ENCODE results near the gene SAP30BP. TPM values are rescaled to one million over a fixed set of nuclear protein-coding genes. Genes with fewer than 3 reads are reported as not detected.
"Not testable (repeated sequence)": the region's sequence is repeated elsewhere in the genome, so short reads cannot be mapped to it uniquely, and the experiment has no call there.

Gene SAP30BP
- total RNA-seq, 2 donors from 2014 or later: 47.2 to 59.6 TPM

DNA sequence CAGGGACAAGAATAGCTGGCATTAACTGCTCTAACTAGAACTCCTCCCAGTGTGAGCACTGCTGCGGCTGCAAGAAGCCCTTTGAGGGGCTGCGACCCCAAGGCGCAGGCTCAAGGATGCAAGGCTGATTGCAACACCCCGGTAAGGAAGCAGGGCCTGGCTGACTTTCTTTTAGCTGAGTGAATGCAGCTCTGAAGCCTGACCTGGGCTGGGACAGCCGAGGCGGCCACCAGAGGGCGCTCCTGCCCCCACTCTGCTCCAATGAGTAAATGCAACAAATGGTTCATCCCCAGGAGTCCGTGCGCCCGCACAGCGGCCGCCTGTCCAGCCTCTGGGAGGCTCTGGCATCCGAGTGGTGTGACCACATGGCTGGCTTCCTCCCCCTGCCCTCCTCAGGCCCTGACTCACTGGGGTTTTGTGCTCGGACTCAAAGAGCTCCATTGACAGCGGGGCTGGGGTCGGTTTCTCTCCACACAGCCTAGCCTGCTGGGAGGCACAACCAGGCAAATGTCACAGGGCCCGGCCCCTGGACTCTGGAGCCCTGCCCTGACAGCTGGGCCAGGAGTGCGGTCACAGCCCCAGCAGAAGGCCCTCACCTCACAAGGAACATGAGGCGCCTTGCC, 34.2 kb upstream of the SAP30BP start, which contains the start of gene SMIM5:
Gene SMIM5, plus strand, starts transcription at position 572 of the 623 bp plus-strand sequence. CDS start 6,768 bp downstream, outside the sequence.
- DNase-seq (peak; percentile 89), ATAC-seq (peak; percentile 81 to 82)
- intact Hi-C loops (cut with DNase I): loop anchor here (2.0 to 5.0 kb wide), 2 partner anchors 114 to 119 kb away; no protein-coding TSS in a partner anchor

DNA sequence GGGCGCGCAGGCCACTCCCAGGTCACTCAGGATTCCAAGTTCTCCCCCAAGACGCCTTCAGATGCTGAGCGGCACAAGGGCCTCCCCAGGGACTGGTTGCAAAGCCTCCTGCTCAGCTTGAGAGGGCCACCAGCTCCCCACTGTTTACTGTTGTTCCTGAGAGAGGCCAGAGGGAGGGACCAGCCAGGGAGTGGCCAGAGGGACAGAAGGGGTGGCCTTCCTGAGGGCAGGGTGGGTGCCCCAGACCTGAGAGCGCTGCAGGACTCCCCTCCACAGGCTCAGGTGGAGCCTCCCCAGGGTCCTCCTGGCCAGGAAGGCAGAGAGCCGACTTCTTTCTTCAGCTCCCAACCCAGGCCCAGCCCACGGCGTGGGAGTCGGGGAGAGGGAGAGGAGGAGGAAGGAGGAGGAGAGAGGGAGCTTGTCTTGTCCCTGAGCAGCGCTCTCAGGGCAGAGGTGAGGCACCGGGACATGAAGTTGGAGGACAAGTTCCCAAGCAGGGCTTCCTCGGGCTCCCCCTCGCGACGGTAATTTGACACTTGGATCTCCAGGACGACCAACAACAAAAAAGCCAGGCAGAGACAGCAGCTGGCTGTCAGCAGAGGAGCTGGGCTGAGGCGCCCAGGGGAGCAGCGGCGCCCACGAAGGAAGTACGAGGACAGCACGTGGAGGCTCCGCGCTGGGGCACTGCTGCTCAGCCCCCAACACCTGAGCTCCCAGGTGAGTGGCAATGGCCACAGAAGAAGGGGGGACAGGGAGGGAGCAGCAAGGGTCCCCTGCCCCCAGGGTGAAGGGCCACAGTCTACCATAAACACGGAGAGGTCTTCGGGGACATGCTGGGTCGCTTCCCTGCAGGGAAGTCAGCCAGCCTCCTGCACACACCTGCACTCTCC, 33.4 kb upstream of the SAP30BP start:
- intact Hi-C loops (cut with DNase I): loop anchor here (2.0 to 5.0 kb wide), 2 partner anchors 113 to 119 kb away; no protein-coding TSS in a partner anchor
- ATAC-seq: peak; percentile 65 to 76
- DNase-seq: peak; percentile 91

DNA sequence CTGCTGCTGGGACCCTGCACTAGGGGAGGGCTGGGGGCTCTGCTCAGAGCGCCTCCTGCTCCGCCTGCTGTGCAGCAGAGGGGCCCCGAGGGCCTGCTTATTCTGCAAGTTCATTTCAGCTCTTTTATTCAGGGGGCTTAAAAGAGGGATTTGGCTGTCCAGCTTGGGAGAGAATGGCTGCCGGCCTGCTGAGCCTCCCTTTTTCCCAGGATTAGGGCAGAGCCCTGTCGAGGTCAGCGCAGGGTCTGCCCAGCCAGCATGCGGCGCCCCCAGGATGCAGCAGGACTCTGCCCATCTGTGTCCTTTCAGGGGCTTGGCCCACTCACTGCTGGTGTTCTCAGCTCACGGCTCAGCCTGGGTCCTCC, 32.8 kb upstream of the SAP30BP start:
- DNase-seq (peak; percentile 20), ATAC-seq (no peak)
- intact Hi-C loops (cut with DNase I): loop anchor here in 1 of 2 donors (5.0 kb wide), 1 partner anchor 118 kb away; no protein-coding TSS in a partner anchor

DNA sequence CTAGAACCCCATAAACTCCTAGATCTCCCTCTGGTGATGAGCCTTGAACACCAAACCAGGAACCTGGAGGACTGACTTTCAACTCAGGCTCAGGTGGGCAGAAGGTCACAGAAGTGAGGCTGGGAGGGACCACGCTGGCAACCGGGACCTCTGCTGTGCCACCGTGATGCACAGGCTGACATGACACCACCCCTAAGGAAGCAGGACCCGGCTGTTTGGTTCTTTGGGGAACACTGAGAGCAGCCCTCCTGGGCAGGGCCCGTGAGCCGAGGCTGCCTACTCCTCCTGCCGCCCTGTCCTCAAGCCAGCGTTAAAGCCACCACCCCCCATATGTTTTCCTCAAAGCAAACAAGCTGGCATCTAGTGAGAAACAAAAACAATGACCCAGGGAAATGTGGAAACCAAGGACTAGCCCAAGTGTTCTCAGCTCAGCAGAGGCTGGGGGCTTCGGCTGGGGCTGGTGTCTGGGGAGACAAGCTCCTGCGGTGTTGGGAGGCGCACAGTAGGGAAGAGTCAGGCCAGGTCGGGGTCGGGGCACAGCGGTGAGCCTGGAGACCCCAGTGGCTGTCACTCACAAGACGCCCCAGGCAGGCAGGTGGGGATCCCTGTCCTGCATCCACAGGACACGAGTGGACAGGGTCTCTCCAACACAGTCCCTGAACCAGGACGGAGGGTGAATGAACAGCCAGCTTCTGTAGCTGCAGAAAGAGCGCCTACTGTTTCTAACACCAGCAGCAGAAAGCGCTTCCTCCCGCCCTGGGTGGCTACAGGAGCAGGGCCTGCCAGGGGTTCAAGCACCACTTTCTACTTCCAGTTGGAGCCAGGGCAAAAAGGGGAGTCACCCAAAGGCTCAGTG, 32.2 kb upstream of the SAP30BP start:
- intact Hi-C loops (cut with DNase I): loop anchor here in 1 of 2 donors (5.0 kb wide), 1 partner anchor 117 kb away; no protein-coding TSS in a partner anchor
- DNase-seq: peak; percentile 34
- no peak for ATAC-seq

DNA sequence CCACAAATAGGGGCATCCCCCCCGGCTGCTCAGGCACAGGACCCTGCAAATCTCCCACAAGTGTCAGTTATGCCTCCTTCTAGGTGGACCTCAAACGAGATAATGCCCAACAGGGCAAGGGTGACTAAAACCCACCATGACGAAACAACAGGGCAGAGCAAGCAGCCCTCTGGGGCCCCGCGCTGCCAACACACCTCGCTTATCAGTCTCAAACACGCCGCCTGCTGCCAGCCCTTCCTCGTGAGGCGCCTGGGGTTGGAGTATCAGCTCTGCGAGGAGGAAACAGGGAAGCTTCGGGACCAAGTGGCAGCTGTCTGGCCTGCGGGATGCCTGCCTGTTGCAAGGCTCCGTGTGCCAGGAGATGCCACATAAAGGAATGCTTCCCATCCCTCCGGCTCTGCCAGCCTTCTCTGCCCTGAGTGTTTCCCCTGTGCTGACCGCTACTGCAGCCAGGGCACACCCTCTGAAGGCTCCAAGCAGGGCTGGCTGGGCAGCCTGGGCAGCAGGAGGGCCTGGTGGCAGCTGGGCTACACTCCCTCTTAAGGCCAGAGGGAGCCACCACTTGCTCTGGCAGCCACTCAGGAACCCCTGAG, 31.4 kb upstream of the SAP30BP start:
- intact Hi-C loops (cut with DNase I): no loop called here
- peak; percentile 24 to 40 for ATAC-seq

DNA sequence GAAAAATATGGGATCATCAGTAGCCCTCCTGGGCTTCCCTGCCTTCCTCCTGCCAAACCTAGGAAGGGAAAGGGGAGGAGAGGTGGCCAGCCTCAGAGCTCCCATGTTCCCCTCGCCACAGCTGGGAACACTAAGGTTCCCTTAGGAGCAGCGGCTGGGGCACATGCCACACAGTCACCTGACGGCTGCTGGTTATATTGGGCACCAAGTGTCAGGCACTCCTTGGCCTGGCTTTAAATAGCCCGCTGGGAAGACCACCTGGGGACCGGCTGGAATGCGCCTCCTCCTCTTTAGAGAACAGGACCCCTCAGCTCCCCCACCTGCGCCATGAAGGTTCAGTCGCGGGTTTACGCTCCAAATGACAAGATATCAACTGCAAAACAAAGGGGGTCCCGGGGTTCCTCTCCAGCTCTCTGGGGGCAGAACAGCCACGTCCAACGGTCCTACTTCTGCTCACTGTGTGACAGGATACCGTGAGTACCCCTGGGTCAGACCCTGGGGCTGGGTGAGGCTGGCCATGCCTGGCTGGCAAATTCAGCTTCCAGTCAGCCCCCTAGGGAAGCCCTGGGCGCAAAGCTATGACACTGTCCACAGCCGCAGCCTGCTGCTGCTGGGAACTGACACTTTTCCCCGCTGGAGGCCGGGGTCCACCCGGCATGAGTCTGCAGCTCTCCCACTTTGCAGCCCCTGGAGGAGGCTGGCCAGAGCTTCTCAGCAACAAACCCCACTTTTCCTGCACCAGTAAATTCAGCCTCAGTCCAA, 30.6 kb upstream of the SAP30BP start:
- intact Hi-C loops (cut with DNase I): no loop called here
- ATAC-seq: no peak

More for the DNA sequence above, 31.4 kb upstream of the SAP30BP start:
- DNase-seq: peak; percentile 70

DNA sequence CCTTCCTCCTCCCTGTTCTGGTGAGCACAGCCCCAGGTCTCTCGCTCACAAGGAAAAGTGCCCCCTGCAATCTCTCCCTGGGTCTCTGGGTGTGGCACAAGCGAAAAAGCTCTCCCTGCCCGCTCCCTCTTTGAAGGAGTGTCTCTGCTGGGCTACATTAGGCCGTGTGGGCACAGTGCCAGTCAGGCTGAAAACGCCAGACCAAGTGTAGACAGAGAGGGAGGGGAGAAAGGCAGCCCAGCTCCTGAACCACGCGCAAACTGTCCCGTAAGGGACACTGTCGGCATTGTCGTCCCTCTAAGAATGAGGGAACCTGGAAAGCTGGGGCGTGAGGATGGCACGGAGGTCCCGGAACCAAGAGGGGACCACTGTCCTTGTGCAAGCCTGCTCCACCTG, 30.0 kb upstream of the SAP30BP start:
- DNase-seq: peak; percentile 67
- ATAC-seq: no peak
- intact Hi-C loops (cut with DNase I): no loop called here

More for the DNA sequence above, 30.6 kb upstream of the SAP30BP start:
- peak; percentile 51 for DNase-seq

DNA sequence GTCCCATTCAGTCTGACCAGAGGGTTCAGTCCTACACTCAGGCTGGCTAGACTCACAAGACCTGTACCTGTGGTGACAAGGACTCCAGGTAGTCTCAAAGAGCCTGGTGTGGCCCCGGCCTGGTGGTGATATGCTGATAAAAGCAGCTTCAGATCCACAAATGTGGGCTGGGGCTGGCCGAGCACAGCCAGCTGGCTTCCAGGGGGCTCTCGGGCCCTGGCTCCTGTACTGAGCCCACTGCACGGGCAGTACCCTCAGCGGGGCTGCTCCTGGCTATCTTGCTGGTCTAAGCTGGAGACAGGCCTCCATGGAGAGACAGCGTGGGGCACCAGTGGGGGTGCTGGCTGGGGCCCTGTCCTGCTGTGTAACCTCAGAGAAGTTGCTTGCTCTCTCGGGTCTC, 29.6 kb upstream of the SAP30BP start:
- DNase-seq: no peak
- ATAC-seq: no peak
- intact Hi-C loops (cut with DNase I): no loop called here

DNA sequence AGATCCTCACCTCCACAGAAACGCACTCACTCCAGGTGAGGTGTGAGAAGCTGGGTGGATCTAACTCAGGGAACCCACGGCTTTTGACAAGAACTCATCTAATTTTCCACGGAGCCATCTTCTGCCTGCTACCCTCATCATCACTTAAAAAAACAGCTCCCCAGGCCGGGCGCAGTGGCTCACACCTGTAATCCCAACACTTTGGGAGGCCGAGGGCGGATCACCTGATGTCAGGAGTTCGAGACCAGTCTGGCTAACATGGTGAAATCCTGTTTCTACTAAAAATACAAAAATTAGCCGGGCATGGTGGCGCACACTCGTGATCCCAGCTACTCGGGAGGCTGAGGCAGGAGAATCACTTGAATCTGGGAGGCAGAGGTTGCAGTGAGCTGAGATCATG, 29.1 kb upstream of the SAP30BP start:
- peak; percentile 6 for DNase-seq
- intact Hi-C loops (cut with DNase I); ATAC-seq: not testable (repeated sequence)

DNA sequence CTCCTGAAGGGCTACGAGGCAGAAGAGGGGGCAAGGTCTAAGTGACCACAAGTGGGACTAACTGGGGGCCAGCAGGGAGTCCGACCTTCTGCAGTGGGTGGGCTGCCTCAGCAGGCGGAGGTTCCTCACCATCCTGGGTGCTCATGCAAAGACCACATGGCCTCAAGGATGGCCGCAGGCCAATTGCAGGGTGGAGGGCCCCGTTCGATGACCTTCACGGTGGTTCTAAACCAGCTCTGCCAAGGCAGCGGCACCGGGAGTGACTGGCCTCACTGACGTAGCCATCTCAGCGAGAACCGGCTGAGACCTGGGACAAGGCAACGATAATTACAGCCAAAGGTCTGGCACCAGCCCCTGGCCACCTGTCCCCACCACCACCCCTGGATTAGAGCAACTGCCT, 28.2 kb upstream of the SAP30BP start:
- intact Hi-C loops (cut with DNase I): no loop called here
- ATAC-seq (no peak), DNase-seq (no peak)

DNA sequence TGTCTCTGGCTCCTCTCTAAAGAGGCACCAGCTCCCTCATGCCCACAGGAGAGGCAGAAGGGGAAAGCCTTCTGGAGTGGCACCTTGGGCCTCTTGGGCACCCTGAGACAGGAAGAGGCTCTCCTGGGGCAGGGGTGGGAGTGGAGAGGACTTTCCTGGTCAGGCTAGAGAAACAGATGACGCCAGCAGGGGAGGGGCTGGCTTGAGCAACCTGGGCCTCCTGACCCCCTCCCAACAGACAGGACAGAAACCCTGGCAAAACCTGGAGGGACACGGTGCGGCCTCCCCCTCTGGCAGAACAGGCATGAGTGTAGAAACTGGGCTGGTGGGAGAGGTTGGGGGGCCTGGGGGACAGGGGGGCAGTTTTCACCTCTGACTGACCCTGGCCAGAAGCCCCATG, 27.8 kb upstream of the SAP30BP start:
- no peak for DNase-seq
- no peak for ATAC-seq
- intact Hi-C loops (cut with DNase I): no loop called here

DNA sequence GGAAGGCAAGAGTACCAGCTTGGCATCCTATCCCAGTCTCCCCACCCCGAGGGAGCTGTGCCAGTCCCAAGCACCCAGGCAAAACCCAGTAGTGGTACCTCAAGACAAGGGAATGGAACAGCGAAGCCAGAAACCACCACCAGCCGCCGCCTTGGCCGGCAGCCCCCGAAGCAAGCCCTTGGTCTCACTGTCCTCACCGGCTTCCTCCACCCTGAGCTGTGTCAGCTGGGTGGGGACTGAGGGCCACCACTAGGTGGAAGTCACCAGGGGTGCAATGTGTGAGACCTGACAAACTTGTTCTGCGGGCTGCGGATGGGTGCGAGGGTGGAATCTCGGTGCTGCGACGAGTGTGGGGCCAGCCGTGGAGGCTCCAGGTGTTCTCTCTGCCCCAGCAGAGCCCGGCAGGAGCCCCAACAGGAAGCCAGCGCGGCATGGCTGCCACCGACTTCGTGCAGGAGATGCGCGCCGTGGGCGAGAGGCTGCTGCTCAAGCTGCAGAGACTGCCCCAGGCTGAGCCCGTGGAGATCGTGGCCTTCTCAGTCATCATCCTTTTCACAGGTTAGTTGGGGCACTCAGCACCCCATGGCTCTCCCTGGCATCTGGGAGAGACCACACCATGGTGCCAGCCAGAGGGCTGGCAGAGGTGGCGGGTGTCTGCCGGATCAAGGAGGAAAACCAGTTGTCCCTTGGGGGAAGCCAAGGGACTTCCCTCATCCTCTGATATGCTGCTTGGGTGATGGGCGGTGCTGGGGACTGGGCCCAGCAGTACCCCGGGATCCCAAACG, 27.2 kb upstream of the SAP30BP start:
- intact Hi-C loops (cut with DNase I): no loop called here
- ATAC-seq (no peak), DNase-seq (no peak)

DNA sequence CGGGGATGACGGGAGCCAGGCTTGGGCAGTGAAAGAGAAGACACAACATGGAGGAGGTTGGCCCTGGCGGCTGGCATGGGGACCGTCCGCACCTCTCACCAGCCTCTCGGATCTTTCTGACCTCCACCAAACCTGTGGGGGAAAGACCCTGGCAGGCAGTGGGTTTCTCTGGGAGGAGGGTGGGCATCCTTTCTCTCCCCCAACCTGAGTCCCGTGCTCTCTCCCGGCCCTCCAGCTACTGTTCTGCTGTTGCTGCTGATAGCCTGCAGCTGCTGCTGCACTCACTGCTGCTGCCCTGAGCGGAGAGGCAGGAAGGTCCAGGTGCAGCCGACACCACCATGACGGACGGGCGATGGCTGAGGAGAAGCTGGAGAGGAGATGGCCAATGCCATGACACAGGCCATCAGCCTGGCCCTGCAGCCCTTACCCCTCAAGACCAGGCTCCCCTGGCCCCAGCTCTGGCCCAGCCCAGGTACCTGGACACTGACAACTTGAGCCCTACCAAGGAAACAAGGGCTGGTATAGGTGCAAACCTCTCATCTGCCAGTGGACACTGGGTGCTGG, 26.5 kb upstream of the SAP30BP start:
- no peak for DNase-seq
- no peak for ATAC-seq
- intact Hi-C loops (cut with DNase I): no loop called here

DNA sequence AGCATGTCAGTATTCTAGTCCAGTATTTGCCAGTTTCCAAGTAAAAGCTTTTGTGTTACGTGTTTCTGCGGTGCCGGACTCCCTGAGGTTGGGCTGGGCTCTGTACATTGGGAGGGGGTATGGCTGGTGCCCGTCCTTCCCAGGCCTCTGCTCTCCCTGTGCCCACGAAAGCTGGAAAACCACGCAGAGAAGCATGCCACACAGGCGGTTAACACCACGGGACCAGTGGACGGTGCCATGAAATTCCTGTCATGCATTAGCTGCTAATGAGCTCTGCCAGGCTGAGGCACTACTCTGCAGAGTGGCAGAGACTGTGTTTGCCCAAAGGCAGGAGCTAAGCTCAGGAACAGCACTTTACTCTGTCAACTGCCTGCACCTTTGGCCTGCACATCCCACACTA, 25.8 kb upstream of the SAP30BP start:
- DNase-seq (no peak), ATAC-seq (peak; percentile 33 to 73)
- intact Hi-C loops (cut with DNase I): no loop called here

DNA sequence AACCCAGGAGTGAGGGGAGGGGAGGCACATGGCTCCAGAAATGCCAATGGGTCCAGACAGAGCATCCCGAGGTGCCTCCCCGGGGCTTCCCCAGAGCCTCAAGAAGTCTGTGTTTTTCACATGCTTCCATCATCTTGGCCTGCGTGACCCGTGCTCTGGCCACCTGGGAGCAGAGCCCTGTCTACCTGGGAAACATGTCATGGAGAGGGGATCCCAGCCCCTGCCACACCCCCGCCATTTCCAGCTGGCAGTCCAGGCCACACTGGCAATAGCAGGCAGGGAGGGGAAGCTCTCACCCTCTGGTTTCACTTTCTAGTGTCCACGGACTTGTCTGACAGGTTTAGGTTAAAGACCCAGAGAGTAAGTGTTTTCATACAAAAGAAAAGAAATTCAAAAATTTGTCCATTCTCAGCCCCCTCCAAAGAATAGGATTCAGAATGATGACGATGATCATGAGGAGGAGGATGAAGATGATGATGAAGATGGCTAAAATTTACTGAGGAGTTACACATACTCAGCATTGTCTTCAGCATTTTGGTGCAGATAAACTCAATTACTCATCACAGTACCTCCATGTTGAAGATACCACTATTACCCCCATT, 24.9 kb upstream of the SAP30BP start:
- intact Hi-C loops (cut with DNase I): no loop called here
- ATAC-seq (no peak), DNase-seq (no peak)

DNA sequence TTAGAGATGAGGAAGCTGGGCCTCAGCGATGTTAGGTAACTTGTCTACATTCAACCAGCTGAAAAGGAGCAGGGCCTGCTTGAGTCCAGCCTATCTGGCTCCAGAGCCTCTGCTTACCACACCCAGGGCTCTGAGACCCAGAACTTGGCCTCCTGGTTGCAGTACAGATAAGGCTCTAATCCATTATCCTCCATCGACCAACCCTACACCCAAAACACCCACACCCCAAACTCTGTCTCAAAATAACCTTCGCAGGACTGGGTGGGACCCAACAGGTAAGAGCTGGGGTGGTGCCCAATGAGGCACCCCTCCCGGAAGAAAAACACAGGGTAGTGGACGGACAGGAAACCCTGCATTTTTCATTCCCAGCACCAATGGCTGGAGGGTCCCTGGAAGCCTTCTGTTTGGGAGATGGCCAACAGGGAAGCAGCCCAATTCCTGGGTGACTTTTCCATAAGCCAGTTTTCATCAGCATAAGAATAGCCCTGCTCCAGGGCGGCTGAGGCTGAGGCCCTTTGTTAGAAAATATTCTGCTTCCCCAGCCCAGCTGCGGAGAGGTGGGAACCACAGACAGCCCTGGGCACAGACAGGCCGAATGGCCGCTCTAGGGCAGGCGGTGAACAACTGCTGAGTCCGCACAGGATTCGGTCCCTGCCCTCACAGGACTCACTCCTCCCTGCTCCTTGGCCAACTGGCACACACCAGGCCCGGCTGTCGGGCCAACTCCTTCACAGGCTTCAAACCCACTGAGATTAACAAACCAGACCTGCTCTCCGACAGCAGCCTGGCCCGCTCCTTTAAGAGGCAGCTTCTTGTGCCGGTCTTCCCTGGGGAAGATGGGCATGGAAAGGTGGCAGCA, 24.1 kb upstream of the SAP30BP start:
- DNase-seq: no peak
- ATAC-seq: no peak
- intact Hi-C loops (cut with DNase I): no loop called here

Data from left cardiac atrium (tissue), 4 donors.